Stromal cell of bone marrow (primary cell): ENCODE results near the gene IDH2.
A peak's percentile ranks its signal among the peaks of the same experiment; 100 is the strongest.

Experiments
- DNase-seq: peaks from one replicate; pipeline ENCODE4 v3.0.0-alpha.2; 2012; ENCODE audit warnings: low read depth

Gene IDH2

DNA sequence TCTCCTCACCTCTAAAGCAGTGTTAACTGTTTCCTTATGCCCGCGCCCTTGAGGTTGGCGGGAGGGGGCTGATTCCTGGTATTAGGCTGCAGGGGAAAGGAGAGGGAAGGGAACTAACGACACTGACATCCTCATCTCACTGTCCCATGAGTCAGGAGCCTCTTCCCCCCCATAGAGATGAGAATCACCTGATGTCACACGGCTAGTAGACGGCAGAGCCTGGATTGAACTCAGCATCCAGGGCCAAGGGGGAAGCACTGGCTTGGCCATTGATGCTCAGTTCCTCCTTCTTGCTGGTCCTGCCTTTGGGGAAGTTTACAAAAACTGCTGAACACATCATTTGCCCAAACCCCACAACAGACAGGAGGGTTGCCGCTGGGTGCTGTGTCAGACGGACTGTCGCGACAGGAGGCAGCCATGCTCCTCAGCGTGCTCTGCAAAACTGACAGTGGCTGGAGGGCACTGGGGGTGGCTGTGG is 38.5 kb downstream of the IDH2 start:
- DNase-seq: no peak

GRCh38 chr15:90062973-90063769 is 39.1 kb downstream of the IDH2 start:
- DNase-seq: no peak

- DNase-seq: no peak
Observed at GRCh38 chr15:90062462-90062932, 39.8 kb downstream of the IDH2 start.

DNA sequence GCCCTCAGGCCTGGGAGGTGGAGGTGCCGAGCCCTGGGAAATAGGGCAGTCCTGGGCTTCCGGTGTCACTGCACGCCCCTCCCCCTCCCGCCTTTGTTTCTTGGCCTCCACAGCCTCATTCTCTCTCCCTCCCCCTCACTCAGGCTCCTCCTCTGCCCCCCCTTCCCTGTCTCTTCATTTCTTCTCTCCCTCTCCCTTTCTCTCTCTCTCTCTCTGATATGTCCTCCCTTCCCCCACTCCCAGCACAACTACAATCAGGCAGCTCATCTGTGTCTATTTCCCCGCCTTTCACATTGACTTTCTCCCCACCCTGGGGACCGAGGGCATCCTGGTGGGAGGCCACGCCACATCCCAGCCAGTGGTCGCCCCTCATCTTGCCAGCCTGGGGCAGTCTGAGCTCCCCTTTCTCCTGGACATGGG is 40.2 kb downstream of the IDH2 start:
- no peak for DNase-seq

DNA sequence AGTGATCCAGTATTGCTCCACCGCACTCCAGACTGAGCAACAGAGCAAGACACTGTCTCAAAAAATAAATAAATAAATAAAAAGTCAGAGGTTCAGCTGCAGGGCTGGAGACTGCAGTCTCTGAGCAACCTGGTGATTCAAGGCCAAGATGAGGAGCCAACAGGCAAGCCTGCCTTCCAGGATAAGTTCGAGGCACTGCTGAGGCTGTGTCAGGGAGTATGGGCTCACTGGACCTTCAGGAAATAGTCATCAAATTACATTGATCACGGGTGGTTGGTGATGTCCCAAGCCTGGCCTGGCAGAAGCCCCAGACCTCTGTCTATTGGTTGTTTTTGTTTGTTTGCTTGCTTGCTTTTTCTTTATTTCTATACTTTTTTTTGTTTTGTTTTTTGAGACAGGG is 41.5 kb downstream of the IDH2 start:
- DNase-seq: peak; percentile 7

DNA sequence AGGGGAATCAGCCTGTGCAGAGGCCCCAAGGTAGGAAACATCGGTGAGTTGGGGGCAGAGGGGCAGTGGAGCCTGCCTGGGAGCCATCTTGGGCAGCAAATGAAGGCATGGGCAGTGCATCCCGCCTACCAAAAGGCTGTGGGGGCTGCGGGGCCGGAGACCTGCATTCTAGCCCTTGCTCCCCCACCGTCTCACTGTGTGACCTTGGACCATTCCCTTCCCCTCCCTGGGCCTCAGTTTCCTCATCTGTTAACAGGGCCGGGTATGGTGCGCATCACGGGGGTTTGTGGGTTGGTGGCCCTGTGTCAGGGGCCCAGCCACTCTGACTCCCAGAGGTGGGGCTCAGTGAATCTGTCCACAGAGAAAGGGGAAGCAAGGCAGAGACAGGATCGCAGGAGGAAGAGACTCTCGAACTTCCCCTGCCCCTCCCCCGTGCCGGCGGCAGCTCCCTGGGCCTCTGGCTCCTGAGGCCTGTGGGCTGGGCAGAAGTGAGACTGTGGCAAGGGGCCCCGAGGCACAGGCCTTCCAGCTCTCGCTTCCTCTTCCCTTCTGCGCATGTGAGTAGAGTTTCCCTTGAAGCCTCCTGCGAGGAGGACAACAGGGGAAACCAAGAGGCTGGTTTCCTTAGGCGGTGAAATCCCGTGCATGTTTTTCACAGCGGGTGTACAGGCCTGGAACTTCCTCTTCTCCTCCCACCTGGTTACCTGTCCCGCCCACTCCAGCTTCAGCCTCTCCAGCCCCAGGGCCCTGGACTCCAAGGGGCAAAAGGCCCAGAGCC is 42.9 kb downstream of the IDH2 start:
- DNase-seq: no peak

DNA sequence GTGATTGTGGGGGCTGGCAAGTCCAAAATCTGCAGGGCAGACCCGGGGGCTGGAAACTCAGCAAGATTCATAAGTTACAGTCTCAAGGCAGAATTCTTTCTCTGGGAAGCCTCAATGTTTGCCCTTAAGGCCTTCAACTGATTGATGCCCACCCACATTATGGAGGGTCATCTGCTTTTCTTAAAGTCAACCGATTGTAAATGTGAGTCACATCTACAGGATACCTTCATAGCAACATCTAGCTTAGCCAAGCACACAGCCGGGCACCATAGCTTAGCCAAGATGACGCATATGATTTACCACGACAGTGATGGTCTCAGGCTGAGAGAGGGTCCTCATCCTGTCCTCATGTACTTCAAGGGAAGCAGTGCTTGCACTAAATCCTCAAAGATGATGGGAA is 43.5 kb downstream of the IDH2 start:
- DNase-seq: no peak

GRCh38 chr15:90058308-90058707 is 44.0 kb downstream of the IDH2 start:
- no peak for DNase-seq

GRCh38 chr15:90056529-90056928 is 45.7 kb downstream of the IDH2 start:
- DNase-seq: no peak

- DNase-seq: no peak
Observed at GRCh38 chr15:90055182-90055581, 47.1 kb downstream of the IDH2 start.

- no peak for DNase-seq
Observed at GRCh38 chr15:90054618-90055097, 47.6 kb downstream of the IDH2 start.

DNA sequence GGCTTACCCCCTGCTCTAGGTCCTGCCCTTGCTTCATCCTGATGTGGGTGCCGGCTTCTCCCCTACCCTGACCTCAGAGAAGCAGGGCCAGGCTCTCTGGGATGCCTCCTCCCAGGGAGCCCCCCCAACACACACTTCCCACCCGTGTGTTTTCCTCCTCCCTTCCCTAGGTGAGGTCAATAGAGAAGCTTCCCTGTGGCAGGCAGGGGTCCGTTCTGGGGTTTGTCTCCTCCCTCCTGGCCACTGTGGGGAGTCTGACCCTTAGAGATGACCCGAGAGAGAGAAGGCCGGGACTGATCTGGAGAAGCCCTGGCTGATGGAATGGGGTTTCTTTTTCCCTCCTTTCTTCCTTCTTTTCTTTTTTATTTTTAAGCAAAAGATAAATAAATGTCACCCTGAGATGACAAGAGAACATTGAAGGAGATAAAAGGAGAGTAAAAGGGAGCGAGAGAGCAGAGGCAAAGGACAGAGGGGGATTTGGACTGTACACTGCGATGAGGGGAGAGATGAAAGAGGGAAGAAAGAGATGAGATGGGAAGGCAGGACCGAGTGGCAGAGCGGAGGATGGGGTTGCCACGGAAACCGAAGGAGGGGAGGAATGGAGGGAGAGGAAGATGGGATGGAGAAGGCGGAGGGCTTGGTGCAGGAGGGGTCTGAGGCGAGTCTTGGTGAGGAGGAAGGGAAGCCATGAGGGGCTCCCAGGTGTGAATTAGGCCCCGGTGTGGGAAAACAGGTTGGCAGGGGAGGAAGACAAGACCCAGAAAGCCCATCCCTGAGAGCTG is 48.4 kb downstream of the IDH2 start:
- no peak for DNase-seq

GRCh38 chr15:90051874-90052273 is 50.4 kb downstream of the IDH2 start:
- DNase-seq: no peak

GRCh38 chr15:90049666-90050604 is 52.3 kb downstream of the IDH2 start:
- DNase-seq: no peak

GRCh38 chr15:90049030-90049429 is 53.2 kb downstream of the IDH2 start:
- no peak for DNase-seq

- no peak for DNase-seq
Observed at GRCh38 chr15:90047956-90048575, 54.2 kb downstream of the IDH2 start.

DNA sequence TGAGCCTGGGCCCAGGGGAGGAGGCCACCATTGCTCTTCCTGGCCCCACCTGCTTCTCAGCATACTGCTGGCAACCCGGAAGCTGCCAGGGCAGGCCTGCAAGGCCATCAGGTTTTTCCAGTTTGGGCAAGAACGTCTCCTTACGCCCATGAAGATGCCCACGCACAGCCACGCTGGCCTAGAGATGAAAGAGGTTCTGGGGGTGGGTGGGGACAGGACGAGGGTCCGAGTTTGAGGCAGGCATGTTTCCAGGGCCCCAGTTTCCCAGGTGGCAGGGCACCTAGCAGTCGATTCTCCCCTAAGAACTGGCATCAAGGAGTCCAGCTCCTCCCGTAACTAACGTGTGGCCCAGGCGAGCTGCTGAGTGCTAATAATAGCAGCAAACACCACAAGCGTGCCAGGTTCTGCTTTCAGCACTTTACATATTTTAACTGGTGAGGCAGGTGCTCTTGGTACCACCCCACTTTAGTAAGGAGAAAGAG is 55.3 kb downstream of the IDH2 start:
- no peak for DNase-seq

DNA sequence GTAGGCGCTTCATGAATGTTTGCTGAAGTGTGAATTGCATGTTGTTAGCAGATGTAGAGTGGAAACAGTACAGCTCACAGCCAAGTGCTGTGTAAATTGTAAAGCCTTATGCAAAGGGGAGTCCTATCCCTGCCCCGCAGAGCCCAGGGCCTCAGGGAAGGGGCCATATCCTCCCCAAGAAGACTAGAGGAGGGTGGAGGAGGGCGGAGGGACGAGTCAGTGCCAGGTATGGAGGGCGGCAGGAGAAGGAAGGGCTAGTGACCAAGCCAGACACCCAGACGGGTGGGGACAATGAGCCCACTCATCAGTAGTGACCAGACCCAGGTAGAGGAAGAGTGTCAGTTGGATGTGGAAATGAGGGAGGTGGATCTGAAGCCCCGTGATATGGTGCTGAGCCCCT is 56.0 kb downstream of the IDH2 start:
- no peak for DNase-seq

GRCh38 chr15:90044916-90045371 is 57.3 kb downstream of the IDH2 start:
- no peak for DNase-seq

DNA sequence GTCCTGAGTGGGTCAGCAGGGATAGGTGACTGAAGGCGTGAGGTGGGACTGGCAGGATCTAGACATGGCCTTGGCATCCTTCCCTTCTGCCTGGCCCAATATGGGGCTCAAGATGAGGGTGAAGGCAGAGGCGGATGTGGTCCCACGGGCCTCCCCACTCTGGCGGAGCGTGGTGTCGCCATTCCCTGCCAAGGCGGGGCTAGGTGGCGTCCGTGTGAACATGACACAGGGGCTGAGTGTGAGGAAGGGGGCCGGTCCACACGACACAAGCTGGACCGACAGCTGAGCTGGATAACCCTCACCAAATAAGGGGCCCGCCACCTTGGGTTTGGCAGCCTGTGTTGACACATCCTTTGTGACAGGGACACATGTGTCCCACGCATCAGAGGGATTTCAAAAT is 58.1 kb downstream of the IDH2 start:
- DNase-seq: no peak
